KMS-11 (cell line): ENCODE data around the gene MTREX.

ENCODE experiments used
- H2AFZ ChIP-seq: fragments of 200-600 bp; sonication (generic); 2 replicates; pipeline ENCODE4 v1.6.1; 2016; ENCODE audit warnings: antibody characterized with exemption, mixed run types, low read depth
- H3K27ac ChIP-seq: fragments of 200-600 bp; sonication (generic); 2 replicates; pipeline ENCODE4 v1.6.1; 2016; ENCODE audit warnings: mild to moderate bottlenecking, mixed run types
- H3K27me3 ChIP-seq: fragments of 200-600 bp; sonication (generic); 2 replicates; pipeline ENCODE4 v1.6.1; 2017; ENCODE audit warnings: mild to moderate bottlenecking, low read depth, mixed run types, moderate library complexity; ENCODE audit not compliant: insufficient read depth
- H3K36me3 ChIP-seq: fragments of 200-600 bp; sonication (generic); 2 replicates; pipeline ENCODE4 v1.6.1; 2017; ENCODE audit warnings: mild to moderate bottlenecking, mixed run types; ENCODE audit not compliant: insufficient read depth
- H3K4me1 ChIP-seq: fragments of 200-600 bp; sonication (generic); 2 replicates; pipeline ENCODE4 v1.6.1; 2016; ENCODE audit warnings: mild to moderate bottlenecking, low read depth, mixed run types; ENCODE audit not compliant: poor library complexity, severe bottlenecking
- H3K4me2 ChIP-seq: fragments of 200-600 bp; sonication (generic); 2 replicates; pipeline ENCODE4 v1.7.0; 2016; ENCODE audit warnings: mild to moderate bottlenecking, mixed run types
- H3K4me3 ChIP-seq: fragments of 200-600 bp; sonication (generic); IDR thresholded peaks from 2 replicates; pipeline ENCODE4 v1.6.1; 2017; ENCODE audit warnings: low read depth, low read length, mixed read lengths; ENCODE audit not compliant: insufficient read depth
- H3K79me2 ChIP-seq: fragments of 200-600 bp; sonication (generic); 2 replicates; pipeline ENCODE4 v1.6.1; 2016; ENCODE audit warnings: low read depth, mixed run types; ENCODE audit not compliant: insufficient read depth
- H3K9ac ChIP-seq: fragments of 200-600 bp; sonication (generic); 2 replicates; pipeline ENCODE4 v1.6.1; 2016; ENCODE audit warnings: mild to moderate bottlenecking, mixed run types
- H4K20me1 ChIP-seq: fragments of 200-600 bp; sonication (generic); 2 replicates; pipeline ENCODE4 v1.6.1; 2016; ENCODE audit warnings: mild to moderate bottlenecking, mixed run types; ENCODE audit not compliant: insufficient read depth
- TF ChIP-seq, protein P1 (sequence below): fragments of 200-600 bp; sonication (generic); conservative IDR thresholded peaks from 2 replicates; pipeline ENCODE4 v1.6.1; 2017; ENCODE audit warnings: low read depth, mild to moderate bottlenecking, antibody characterized with exemption, low read length, moderate library complexity, mixed read lengths

The MTREX gene

GRCh38 chr5:55360190-55360589 lies 52.4 kb downstream of the MTREX start:
- TF ChIP-seq, protein P1, sequence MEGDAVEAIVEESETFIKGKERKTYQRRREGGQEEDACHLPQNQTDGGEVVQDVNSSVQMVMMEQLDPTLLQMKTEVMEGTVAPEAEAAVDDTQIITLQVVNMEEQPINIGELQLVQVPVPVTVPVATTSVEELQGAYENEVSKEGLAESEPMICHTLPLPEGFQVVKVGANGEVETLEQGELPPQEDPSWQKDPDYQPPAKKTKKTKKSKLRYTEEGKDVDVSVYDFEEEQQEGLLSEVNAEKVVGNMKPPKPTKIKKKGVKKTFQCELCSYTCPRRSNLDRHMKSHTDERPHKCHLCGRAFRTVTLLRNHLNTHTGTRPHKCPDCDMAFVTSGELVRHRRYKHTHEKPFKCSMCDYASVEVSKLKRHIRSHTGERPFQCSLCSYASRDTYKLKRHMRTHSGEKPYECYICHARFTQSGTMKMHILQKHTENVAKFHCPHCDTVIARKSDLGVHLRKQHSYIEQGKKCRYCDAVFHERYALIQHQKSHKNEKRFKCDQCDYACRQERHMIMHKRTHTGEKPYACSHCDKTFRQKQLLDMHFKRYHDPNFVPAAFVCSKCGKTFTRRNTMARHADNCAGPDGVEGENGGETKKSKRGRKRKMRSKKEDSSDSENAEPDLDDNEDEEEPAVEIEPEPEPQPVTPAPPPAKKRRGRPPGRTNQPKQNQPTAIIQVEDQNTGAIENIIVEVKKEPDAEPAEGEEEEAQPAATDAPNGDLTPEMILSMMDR: no peak
- Histone ChIP-seq H3K4me1 (no peaks in the 10 kb centered on the region), H3K36me3 (peaks cover 6% of the 10 kb centered on the region; the same call in 1 of the 2 replicates)

GRCh38 chr5:55363856-55364255 lies 56.1 kb downstream of the MTREX start:
- Histone ChIP-seq H3K9ac (no peak overlapping the region), H3K79me2 (no peaks in the 10 kb centered on the region), H2AFZ (no peak overlapping the region), H3K4me1 (no peaks in the 10 kb centered on the region), H3K4me3 (no peak overlapping the region), H3K4me2 (no peak overlapping the region), H3K27me3 (no peaks in the 10 kb centered on the region), H3K27ac (no peak overlapping the region), H3K36me3 (peaks cover 10% of the 10 kb centered on the region; the same call in 1 of the 2 replicates), H4K20me1 (no peaks in the 10 kb centered on the region)
- TF ChIP-seq, protein P1: no peak

More at GRCh38 chr5:55360190-55360589, 52.4 kb downstream of the MTREX start:
- Histone ChIP-seq H3K27ac (no peak overlapping the region), H3K79me2 (no peaks in the 10 kb centered on the region), H3K9ac (no peak overlapping the region), H4K20me1 (no peaks in the 10 kb centered on the region), H3K4me3 (no peak overlapping the region), H2AFZ (no peak overlapping the region), H3K27me3 (no peaks in the 10 kb centered on the region), H3K4me2 (no peak overlapping the region)

DNA sequence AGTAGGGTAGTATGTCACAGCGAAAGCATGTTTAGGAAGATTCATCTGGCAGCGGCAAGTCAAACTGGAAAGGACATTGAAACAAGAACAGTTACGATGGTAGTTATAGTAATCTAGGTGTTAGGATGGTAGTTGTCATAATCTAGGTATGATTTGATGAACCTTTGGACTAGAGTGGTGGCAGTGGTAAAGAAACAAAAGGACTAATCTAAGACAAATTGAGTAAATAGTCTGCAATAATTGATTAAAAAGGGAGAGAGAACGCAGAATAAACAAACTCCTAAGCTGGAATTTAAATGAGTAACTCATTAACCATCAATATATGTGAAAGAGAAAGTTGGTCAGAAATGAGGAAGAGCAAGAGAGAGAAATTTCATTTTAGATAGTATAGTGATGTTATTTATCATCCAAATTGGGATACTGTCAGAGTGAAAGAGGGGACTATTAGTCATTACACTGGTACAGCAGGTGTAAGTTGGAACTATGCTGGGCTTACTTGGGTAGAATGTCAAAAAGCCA lies 56.8 kb downstream of the MTREX start:
- Histone ChIP-seq H3K27me3 (no peaks in the 10 kb centered on the region), H3K79me2 (no peaks in the 10 kb centered on the region), H2AFZ (no peak overlapping the region), H3K4me3 (no peak overlapping the region), H3K36me3 (peaks cover 4% of the 10 kb centered on the region; the same call in 1 of the 2 replicates), H3K4me1 (no peaks in the 10 kb centered on the region), H3K9ac (no peak overlapping the region), H3K27ac (no peak overlapping the region), H4K20me1 (no peaks in the 10 kb centered on the region), H3K4me2 (no peak overlapping the region)
- TF ChIP-seq, protein P1: no peak

- no peak overlapping the region for H3K9ac ChIP-seq
Measured at GRCh38 chr5:55370291-55370925, 62.6 kb downstream of the MTREX start.

More at GRCh38 chr5:55370291-55370925, 62.6 kb downstream of the MTREX start:
- H3K4me1 ChIP-seq: no peaks in the 10 kb centered on the region
- TF ChIP-seq, protein P1: no peak
- no peaks in the 10 kb centered on the region for H4K20me1 ChIP-seq
- H3K79me2 ChIP-seq: no peaks in the 10 kb centered on the region
- H3K4me3 ChIP-seq: no peak overlapping the region
- H3K4me2 ChIP-seq: no peak overlapping the region
- H3K27ac ChIP-seq: no peak overlapping the region
- H3K27me3 ChIP-seq: no peaks in the 10 kb centered on the region
- H2AFZ ChIP-seq: no peak overlapping the region
- H3K36me3 ChIP-seq: peaks cover 4% of the 10 kb centered on the region
